NK-92 (cell line): ENCODE measurements around the gene AKAP13.
"Not testable (repeated sequence)": the region's sequence is repeated elsewhere in the genome, so short reads cannot be mapped to it uniquely, and the experiment has no call there.

Source experiments
- DNase-seq: peaks from one replicate; lab custom pipeline; 2025; ENCODE audit not compliant: unreplicated experiment; lab: John Stamatoyannopoulos, UW

AKAP13 gene

DNA sequence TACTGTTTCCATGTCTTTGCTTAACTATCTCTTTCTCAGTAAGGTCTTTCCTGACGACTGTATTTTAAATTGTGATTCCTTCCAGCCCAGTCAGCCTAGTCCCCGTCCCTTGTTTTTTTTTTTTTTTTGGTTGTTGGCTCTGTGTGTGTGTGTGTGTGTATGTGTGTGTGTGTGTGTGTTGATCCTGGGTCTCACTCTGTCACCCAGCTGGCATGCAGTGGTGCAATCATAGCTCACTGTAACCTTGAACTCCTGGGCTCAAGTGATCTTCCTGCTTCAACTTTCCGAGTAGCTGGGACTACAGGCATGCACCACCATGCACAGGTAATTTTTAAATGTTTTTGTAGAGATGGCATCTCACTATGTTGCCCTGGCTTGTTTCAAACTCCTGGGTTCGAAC, 31.3 kb upstream of the AKAP13 start:
- not testable (repeated sequence) for DNase-seq

DNA sequence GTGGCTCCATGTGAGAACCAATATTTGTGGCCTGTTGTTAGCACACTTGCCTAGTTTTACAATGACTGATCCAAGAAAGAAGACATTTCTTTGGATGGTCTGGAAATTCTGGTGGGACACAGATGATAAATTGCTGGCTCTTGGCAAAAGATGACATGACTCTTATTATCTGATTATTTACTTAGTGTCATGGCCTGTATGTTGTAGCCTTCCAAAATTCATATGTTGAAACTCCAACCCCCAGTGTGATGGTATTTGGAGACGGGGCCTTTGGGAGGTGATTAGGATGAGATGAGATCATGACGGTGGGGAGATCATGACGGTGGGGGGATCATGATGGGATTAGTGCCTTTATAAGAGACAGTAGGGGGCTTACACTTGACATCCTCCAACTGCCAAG, 30.0 kb upstream of the AKAP13 start:
- no peak for DNase-seq

GRCh38 chr15:85351501-85351900, 28.9 kb upstream of the AKAP13 start:
- not testable (repeated sequence) for DNase-seq

- DNase-seq: no peak
Measured at GRCh38 chr15:85351965-85352364, 28.4 kb upstream of the AKAP13 start.

DNA sequence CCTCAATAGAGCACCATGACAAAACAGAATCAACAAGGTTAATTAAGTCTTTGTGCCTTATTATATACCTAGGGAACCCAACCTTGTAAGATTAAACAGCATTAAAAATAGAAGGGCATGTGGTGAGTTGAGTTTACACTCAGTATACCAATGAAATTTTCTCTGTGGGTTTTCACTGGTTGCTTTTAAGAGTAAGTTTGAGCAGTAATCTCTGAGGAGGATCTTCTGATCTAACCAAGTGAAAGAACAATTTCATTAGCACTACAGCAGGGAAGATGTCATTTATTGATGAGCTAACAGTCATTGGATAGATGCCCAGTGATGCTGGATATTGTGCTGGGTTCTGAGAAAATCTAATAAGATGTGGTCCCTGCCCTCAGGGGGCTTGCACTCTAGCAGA, 26.9 kb upstream of the AKAP13 start:
- no peak for DNase-seq

DNA sequence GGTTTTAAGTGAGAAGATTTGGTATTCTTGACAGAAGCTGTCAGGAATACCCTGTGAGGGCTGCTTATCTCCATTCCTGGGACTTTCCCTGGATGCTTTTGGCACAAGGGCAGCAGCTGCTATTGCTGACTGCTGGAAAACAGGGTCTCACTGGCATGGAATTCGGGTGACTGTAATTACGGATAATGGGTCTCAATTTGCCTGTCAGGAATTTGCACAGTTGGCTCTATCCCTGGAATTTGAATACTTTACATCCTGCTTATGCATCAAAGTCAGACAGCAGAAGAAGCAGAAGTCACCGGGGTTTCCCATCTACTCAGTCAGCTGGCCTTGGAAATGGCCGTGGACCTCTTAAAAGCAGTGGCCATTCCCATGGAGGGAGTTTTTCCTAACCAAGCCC, 25.9 kb upstream of the AKAP13 start:
- no peak for DNase-seq

DNA sequence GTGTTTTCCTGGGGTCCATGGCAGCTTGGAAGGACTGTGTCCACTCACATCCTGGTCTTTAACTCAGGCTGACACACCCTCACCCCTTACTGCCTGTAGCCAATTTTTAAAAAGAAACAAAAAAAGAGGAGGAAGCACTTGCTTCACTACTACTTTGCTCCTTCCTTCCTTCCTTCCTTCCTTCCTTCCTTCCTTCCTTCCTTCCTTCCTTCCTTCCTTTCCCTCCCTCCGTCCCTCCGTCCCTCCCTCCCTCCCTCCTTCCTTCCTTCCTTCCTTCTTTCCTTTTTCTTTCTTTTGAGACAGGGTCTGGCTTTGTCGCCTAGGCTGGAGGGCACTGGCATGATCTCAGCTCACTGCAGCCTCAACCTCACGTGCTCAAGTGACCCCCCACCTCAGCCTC, 25.5 kb upstream of the AKAP13 start:
- no peak for DNase-seq

DNA sequence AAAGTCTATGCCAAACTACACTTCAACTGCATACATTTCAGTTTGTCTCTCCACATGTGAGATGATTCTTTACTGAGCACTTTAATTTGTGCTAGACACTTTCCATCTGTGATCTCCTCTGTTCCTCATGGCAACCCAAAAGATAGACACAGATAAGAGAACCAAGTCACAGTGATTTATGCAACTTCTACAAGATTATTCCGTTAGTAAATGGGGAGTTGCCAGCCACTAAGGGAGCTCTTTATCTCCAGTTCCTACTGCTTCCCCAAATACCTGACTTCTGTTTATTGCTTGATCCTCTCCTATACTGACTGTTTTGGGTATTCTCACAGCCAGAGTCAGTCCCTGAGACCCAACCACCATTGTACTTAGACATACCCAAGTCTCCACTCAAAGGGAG, 24.1 kb upstream of the AKAP13 start:
- DNase-seq: no peak

GRCh38 chr15:85361323-85361722, 19.1 kb upstream of the AKAP13 start:
- DNase-seq: no peak

GRCh38 chr15:85362436-85363081, 17.8 kb upstream of the AKAP13 start:
- DNase-seq: no peak

GRCh38 chr15:85365980-85366379, 14.4 kb upstream of the AKAP13 start:
- no peak for DNase-seq

DNA sequence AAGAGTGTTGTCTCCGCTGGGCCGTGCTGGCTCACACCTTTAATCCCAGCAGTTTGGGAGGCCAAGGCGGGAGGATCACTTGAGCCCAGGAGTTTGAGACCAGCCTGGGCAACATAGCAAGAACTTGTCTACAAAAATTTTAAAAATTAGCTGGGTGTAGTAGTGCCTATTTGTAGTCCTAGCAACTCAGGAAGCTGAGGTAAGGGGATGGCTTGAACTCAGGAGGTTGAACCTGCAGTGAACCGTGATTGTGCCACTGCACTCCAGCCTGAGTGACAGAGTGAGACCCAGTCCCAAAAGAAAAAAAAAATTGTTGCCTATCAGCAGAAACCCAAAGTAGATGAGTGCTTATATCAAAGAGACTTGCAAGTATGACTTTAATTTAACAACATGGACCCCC, 12.7 kb upstream of the AKAP13 start:
- DNase-seq: no peak

- DNase-seq: no peak
Measured at GRCh38 chr15:85374831-85375230, 5.6 kb upstream of the AKAP13 start.

GRCh38 chr15:85377269-85377668, 3.1 kb upstream of the AKAP13 start:
- DNase-seq: no peak

DNA sequence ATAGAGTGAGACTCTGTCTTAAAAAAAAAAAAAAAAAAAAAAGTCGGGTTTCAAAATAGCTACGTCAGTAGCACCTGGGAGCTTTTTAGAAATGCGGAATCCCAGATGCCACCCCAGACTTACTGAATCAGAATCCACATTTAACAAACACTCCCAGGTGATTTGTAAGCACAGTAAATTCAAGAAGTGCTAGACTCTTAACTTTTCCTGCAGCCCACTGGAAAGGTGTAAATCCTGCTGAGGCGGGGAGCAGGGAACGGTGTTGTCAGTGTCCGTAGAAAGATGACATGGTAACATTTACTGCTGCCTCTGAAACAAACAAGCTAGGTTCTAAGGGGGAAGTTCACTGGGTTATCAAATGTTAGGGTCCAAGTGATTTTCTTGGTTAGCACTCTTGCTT, 2.4 kb upstream of the AKAP13 start:
- no peak for DNase-seq

DNA sequence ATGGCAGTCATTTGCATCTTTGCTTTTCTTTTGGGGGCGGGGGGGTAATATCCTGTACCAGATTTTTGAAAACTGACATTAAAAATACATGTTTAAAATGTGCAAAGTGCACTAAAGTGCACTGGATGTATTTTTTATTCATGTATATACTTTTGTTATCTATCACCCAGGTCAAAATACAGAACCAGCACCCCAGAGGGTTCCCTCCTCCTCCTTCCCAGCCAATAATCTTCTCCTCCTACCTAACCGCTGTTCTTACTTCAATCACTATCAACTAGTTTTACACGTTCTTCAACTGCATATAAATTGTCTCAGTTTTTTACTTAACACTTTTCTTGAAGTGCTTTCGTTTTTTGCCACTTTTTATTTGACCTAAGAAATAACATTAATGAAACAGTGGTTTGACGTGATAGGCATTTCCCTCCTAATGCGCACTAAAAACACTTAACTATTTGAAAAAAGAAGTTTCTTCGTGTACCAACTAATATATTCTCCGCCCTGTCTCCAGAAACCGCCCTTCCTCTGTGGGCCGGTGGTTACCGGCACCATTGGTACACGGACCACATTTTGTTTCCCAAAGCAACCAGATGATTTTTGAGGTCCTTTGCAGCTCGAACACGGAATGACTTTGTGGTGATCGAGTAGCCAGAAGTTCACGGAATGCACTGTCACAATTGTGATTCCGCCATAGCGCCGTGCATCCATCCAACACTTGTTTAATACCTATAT, 836 bp upstream of the AKAP13 start:
- DNase-seq: no peak

DNA sequence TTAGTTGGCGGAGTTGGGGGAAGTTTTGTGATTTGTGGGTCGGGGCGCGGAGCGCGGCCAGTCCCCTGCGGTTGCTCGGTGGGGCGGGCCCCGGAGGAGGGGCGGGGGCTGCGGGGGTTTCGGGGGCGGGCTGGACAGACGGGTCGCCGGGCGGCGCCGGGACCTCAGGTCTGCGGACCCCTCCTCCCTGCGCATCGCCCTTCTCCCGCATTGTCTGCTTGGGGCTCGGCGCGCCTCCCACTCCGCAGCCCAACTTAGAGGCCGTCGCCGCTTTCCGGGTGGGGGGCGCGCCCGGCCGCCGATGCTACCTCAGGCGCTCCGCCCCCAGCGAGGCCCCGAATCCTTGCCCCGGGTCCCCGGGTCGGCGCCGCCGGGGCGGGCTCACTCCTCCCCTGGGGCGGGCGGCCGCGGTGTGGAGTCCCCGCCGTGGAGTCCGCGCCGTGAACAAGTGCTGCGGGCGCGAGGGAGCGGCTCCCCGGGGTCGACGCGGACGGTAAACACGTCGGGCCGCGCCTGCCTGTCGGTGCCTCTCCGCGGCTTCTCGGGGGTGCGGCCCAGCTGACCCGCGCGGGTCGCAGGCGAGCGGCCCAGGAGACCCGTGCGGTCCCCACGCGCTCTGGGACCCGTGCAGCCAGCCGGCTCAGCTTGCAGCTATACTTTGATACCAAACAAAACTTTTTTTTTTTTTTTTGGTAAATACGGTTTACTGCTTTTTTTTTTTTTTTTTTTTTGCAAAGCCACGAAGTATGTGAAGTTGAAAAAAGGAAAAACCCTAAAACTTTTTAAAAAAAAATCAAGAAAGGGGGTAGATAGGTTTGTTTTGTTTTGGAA, 624 bp downstream of the AKAP13 start:
- DNase-seq: no peak

- DNase-seq: no peak
Measured at GRCh38 chr15:85381850-85382751, 1.7 kb downstream of the AKAP13 start.

DNA sequence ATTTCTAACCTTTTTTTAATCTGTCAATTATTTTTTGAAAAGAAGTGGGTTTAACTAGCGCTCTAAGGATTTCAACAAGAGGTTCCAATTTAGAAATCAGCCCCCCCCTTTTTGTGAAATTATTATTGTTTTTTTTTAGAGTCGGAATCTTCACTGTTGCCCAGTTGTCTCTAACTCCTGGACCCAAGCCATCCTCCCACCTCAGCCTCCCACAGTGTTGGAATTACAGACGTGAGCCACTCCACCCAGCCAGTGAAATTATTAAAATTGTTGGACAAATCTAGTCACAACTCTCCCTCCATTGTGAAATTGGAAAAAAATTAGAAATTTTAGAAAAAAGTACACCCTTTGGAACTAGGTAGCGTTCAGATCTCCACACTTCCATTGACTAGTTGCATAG, 2.5 kb downstream of the AKAP13 start:
- no peak for DNase-seq

- no peak for DNase-seq
Measured at GRCh38 chr15:85383470-85384148, 3.2 kb downstream of the AKAP13 start.
